ENCODE results near the gene NGEF.

- TF ChIP-seq CTCF (IDR thresholded peaks at IDR 0.05; ENCODE audit: borderline replicate concordance, extremely low read depth, low read length, poor library complexity, severe bottlenecking) (no peak), EZH2 (IDR thresholded peaks at IDR 0.05; ENCODE audit: borderline replicate concordance, low read depth, low read length, severe bottlenecking) (no peak)
Observed at GRCh38 chr2:233013027-233013461, at the start of gene NGEF.
